ENCODE results near the gene FZR1. TPM values are rescaled to one million over a fixed set of nuclear protein-coding genes. Genes with fewer than 3 reads are reported as not detected.

FZR1 gene
- total and polyA plus RNA-seq, 2 of the 8 experiments (the other 6 are each of a cell fraction or from before 2014, with no cell fraction given) = 21.6 to 35.5 TPM

DNA sequence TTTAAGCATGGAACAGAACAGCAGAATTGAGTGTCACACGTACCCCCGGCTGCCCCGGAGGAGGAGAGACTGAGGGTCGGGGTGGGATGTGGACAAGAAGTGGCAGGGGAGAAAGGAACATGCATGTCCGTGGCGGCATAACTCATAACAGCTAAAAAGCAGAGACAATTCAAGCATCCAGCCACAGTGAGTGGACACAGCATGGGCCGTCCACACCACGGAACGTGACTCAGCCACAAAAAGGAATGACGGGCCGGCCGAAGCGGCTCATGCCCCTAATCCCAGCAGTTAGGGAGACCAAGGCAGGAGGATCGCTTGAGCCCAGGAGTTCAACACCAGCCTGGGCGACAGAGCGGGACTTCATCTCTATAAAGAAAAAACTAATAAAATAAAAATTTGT is 13.2 kb upstream of the FZR1 start:
- 91% methylated on average over 16 of the region's 16 CpGs; no CpG with 5 or more reads in 1 of the 2 experiments for WGBS, 2 experiments (ENCODE audit: extremely low coverage in 1 of 2, insufficient coverage in 1 of 2, insufficient read length in 1 of 2, insufficient replicate concordance in 2 of 2, low coverage in 1 of 2, low lambda C conversion rate in 2 of 2, missing lambda C conversion rate in 1 of 2)
- no peak overlapping the region for H3K23ac ChIP-seq (ENCODE audit: insufficient read length)
- no peaks in the 10 kb centered on the region for H3K4me1 ChIP-seq (replicated peaks in 1 of 4; ENCODE audit: control insufficient read depth in 3 of 4, insufficient read depth in 4 of 4, low read length in 3 of 4)
- no peak overlapping the region for H2BK120ac ChIP-seq (replicated peaks; ENCODE audit: low read depth, low read length)
- DNase-seq (ENCODE audit: low read depth in 1 of 2, low spot score in 2 of 2) (no peak), FAIRE-seq (no peak)
- H3K4me2 ChIP-seq (ENCODE audit: insufficient read depth in 1 of 2, low read depth in 2 of 2, low read length in 2 of 2) = no peak overlapping the region
- no peak overlapping the region for H4K91ac ChIP-seq (replicated peaks; ENCODE audit: insufficient read length, low read length)
- POLR2A ChIA-PET (ENCODE audit: partially characterized antibody) = interaction anchor here (2.2 kb wide), 1 partner anchor 7 kb away, joined by 9 read pairs; no protein-coding TSS in a partner anchor
- no peak overlapping the region for H3K4ac ChIP-seq (replicated peaks; ENCODE audit: insufficient read length, low read depth, low read length)
- H4K5ac ChIP-seq (ENCODE audit: insufficient read length, low read depth, low read length) = no peak overlapping the region
- H3K9me3 ChIP-seq (ENCODE audit: insufficient read depth in 2 of 2, low read depth in 1 of 2, low read length in 1 of 2) = no peaks in the 10 kb centered on the region
- no peak overlapping the region for H2BK5ac ChIP-seq (ENCODE audit: low read depth, low read length)
- H4K20me1 ChIP-seq (replicated peaks in 1 of 2; ENCODE audit: control insufficient read depth in 1 of 2, insufficient read depth in 2 of 2, low read length in 2 of 2) = peaks cover 1 to 10% of the 10 kb centered on the region in 2 experiments
- H2BK12ac ChIP-seq (ENCODE audit: low read depth, low read length) = no peak overlapping the region
- peaks cover 0 to 7% of the 10 kb centered on the region in 2 experiments; a peak in 2 of 4 replicates for H3K79me2 ChIP-seq (ENCODE audit: control insufficient read depth in 1 of 2, insufficient read depth in 2 of 2, low read length in 2 of 2)
- H2AFZ ChIP-seq (ENCODE audit: low read length) = no peak overlapping the region
- no peak overlapping the region for H3K27ac ChIP-seq (ENCODE audit: low read depth, low read length)
- no peak overlapping the region for H3K14ac ChIP-seq (ENCODE audit: insufficient read length)
- no peak overlapping the region for H4K8ac ChIP-seq (ENCODE audit: extremely low read depth, insufficient read depth, low read length)
- no peak overlapping the region for H2BK20ac ChIP-seq (ENCODE audit: low read length)
- no peaks in the 10 kb centered on the region; the same call in none of the 2 replicates for H3K79me1 ChIP-seq (ENCODE audit: low read depth, low read length)
- H2BK15ac ChIP-seq (ENCODE audit: low read length) = no peak overlapping the region
- H3K18ac ChIP-seq (ENCODE audit: extremely low read depth, low read length) = no peak overlapping the region
- no peak overlapping the region for H3K9ac ChIP-seq (replicated peaks in 1 of 4; ENCODE audit: extremely low read depth in 1 of 4, low read depth in 3 of 4, low read length in 3 of 4)
- H3K23me2 ChIP-seq (ENCODE audit: low read depth, low read length) = no peaks in the 10 kb centered on the region; the same call in 1 of the 2 replicates
- H3K36me3 ChIP-seq (ENCODE audit: control insufficient read depth in 2 of 4, insufficient read depth in 4 of 4, low read length in 3 of 4) = peaks cover 4 to 30% (median 16%) of the 10 kb centered on the region in 4 experiments; a peak in 7 of 8 replicates
- H3K27me3 ChIP-seq (replicated peaks in 1 of 4; ENCODE audit: control insufficient read depth in 3 of 4, extremely low read depth in 1 of 4, insufficient read depth in 3 of 4, low read length in 3 of 4) = no peaks in the 10 kb centered on the region
- no peak overlapping the region for H3K4me3 ChIP-seq (ENCODE audit: extremely low read depth in 1 of 4, insufficient read depth in 2 of 4, low read depth in 3 of 4, low read length in 4 of 4)
- H3K56ac ChIP-seq (replicated peaks; ENCODE audit: insufficient read length, low read depth, low read length) = no peak overlapping the region
- H2AK5ac ChIP-seq (ENCODE audit: low read depth, low read length) = no peak overlapping the region
- CTCF ChIA-PET (ENCODE audit: partially characterized antibody) = interaction anchor here (1.9 to 2.5 kb wide), 2 partner anchors 9 to 13 kb away, joined by 9 to 30 read pairs; partner anchors contain the start of genes SMIM24 and SMIM44
- TF ChIP-seq POU5F1 (IDR thresholded peaks at IDR 0.05; ENCODE audit: low read depth, low read length) (no peak), BACH1 (IDR thresholded peaks at IDR 0.05; ENCODE audit: low read length) (no peak), SRF (IDR thresholded peaks at IDR 0.05; ENCODE audit: low read depth, low read length) (no peak), NANOG (IDR thresholded peaks at IDR 0.05; ENCODE audit: insufficient read depth, low read depth, low read length, poor library complexity, severe bottlenecking) (no peak), SIRT6 (IDR thresholded peaks at IDR 0.05; ENCODE audit: low read length) (no peak), EGR1 (IDR thresholded peaks at IDR 0.05; ENCODE audit: borderline replicate concordance, low read depth, low read length) (no peak), POLR2AphosphoS5 (IDR thresholded peaks at IDR 0.05; ENCODE audit: low read depth, low read length) (no peak), CREB1 (IDR thresholded peaks at IDR 0.05) (no peak), BRCA1 (IDR thresholded peaks at IDR 0.05; ENCODE audit: low read depth, low read length) (no peak), HDAC6 (IDR thresholded peaks at IDR 0.05; ENCODE audit: low read depth, low read length) (no peak), CBX8 (IDR thresholded peaks at IDR 0.05; ENCODE audit: borderline replicate concordance, low read depth, low read length) (no peak)
- TF ChIP-seq, protein P1, sequence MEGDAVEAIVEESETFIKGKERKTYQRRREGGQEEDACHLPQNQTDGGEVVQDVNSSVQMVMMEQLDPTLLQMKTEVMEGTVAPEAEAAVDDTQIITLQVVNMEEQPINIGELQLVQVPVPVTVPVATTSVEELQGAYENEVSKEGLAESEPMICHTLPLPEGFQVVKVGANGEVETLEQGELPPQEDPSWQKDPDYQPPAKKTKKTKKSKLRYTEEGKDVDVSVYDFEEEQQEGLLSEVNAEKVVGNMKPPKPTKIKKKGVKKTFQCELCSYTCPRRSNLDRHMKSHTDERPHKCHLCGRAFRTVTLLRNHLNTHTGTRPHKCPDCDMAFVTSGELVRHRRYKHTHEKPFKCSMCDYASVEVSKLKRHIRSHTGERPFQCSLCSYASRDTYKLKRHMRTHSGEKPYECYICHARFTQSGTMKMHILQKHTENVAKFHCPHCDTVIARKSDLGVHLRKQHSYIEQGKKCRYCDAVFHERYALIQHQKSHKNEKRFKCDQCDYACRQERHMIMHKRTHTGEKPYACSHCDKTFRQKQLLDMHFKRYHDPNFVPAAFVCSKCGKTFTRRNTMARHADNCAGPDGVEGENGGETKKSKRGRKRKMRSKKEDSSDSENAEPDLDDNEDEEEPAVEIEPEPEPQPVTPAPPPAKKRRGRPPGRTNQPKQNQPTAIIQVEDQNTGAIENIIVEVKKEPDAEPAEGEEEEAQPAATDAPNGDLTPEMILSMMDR (IDR thresholded peaks at IDR 0.05; ENCODE audit: control extremely low read depth in 1 of 3, insufficient read depth in 1 of 3, low read depth in 1 of 3, low read length in 3 of 3) = no peak
